Ectodermal cell (in vitro differentiated cells): ENCODE measurements around the gene MAML1.

Experiments used
- H3K27ac ChIP-seq: 2 replicates; pipeline ENCODE4 v1.7.0; 2013; ENCODE audit warnings: mild to moderate bottlenecking, low read depth, low read length; ENCODE audit not compliant: insufficient read depth, poor library complexity, severe bottlenecking
- H3K27me3 ChIP-seq: 2 replicates; pipeline ENCODE4 v1.7.0; 2013; ENCODE audit warnings: mild to moderate bottlenecking, low read length; ENCODE audit not compliant: insufficient read depth, control insufficient read depth, poor library complexity, severe bottlenecking
- H3K36me3 ChIP-seq: one replicate; pipeline ENCODE4 v1.7.0; 2013; ENCODE audit warnings: low read length; ENCODE audit not compliant: control insufficient read depth, insufficient read depth
- H3K4me1 ChIP-seq: one replicate; pipeline ENCODE4 v1.7.0; 2013; ENCODE audit warnings: low read length; ENCODE audit not compliant: control insufficient read depth, insufficient read depth
- H3K4me3 ChIP-seq: 2 replicates; pipeline ENCODE4 v1.7.0; 2013; ENCODE audit warnings: low read depth, low read length, control low read depth; ENCODE audit not compliant: insufficient read depth
- H3K9me3 ChIP-seq: 2 replicates; pipeline ENCODE4 v1.7.0; 2013; ENCODE audit warnings: mild to moderate bottlenecking, low read length, moderate library complexity; ENCODE audit not compliant: control insufficient read depth
- WGBS, 2 experiments: methylation state at CpG; one replicate each; pipeline ENCODE4 v1.1.7; 2013; ENCODE audit warnings: missing lambda C conversion rate in 2 of 2; 5-methylcytosine and 5-hydroxymethylcytosine counted together

MAML1 gene

DNA sequence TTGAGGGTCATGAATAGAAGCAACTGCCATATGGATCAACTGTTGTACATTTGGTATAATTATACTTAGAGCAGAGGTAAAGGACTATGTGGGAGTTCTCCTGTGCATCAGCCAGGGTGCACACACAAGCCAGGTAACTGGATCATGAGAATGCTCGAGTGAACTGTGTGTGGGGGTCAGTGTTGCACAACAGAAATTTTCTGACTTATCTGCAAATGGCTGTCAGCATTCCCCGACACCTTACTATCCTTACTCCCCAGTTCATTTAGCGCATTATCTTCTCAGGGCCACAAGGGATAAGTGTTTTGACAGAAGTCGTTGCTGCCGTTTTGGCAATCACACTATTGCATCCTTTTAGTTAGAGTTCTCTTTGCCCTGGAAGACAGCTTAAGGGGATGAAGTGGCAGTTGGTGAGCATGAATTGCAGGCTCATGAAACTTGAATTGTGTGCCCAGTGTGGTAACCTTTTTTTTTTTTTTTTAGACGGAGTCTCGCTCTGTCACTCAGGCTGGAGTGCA, 32.2 kb upstream of the MAML1 start:
- Histone ChIP-seq H3K27me3 (no peaks in the 10 kb centered on the region), H3K36me3 (peaks cover 22% of the 10 kb centered on the region), H3K27ac (no peak overlapping the region), H3K9me3 (no peaks in the 10 kb centered on the region), H3K4me1 (peaks cover 7% of the 10 kb centered on the region), H3K4me3 (peak overlapping the region; percentile 84)
- 87 to 92% methylated on average over 7 of the region's 7 CpGs for WGBS, 2 experiments

GRCh38 chr5:179716286-179716685, 16.3 kb upstream of the MAML1 start:
- no peaks in the 10 kb centered on the region for H3K4me1 ChIP-seq
- peaks cover 79% of the 10 kb centered on the region for H3K36me3 ChIP-seq
- H3K4me3 ChIP-seq: no peak overlapping the region
- H3K27me3 ChIP-seq: no peaks in the 10 kb centered on the region
- no peaks in the 10 kb centered on the region for H3K9me3 ChIP-seq
- 94 to 96% methylated on average over 1 of the region's 1 CpG for WGBS, 2 experiments
- H3K27ac ChIP-seq: no peak overlapping the region

GRCh38 chr5:179720222-179720621, 12.4 kb upstream of the MAML1 start:
- H3K4me3 ChIP-seq: no peak overlapping the region
- peaks cover 79% of the 10 kb centered on the region for H3K36me3 ChIP-seq
- H3K27ac ChIP-seq: no peak overlapping the region
- no peaks in the 10 kb centered on the region for H3K27me3 ChIP-seq
- H3K9me3 ChIP-seq: no peaks in the 10 kb centered on the region
- H3K4me1 ChIP-seq: no peaks in the 10 kb centered on the region
- WGBS, 2 experiments: 92 to 96% methylated on average over 2 of the region's 2 CpGs

DNA sequence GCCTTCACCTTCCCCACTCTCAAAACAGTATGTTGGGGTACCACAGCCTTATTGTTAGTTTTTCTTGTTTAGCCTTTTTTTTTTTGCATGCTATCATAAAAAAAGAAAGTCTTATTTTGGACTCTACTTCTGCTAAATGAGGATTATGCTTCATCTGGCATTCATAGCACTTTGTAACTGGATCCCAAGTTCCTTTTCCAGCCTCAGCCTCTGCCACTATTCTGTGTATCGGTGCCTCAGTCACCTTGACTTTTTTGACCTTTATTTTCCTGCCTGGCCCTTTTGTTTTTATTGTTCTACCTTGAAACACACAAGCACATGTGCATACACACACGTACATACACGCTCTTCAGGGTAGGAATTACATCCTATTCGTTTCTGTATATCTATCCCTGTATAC, 8.5 kb upstream of the MAML1 start:
- H3K4me1 ChIP-seq: no peaks in the 10 kb centered on the region
- no peaks in the 10 kb centered on the region for H3K9me3 ChIP-seq
- H3K36me3 ChIP-seq: peaks cover 76% of the 10 kb centered on the region
- 95 to 99% methylated on average over 3 to 4 of the region's 4 CpGs for WGBS, 2 experiments
- H3K27ac ChIP-seq: no peak overlapping the region
- no peak overlapping the region for H3K4me3 ChIP-seq
- H3K27me3 ChIP-seq: no peaks in the 10 kb centered on the region

GRCh38 chr5:179727106-179727505, 5.5 kb upstream of the MAML1 start:
- Histone ChIP-seq H3K4me1 (no peaks in the 10 kb centered on the region), H3K9me3 (no peaks in the 10 kb centered on the region), H3K4me3 (no peak overlapping the region), H3K27ac (no peak overlapping the region), H3K36me3 (peaks cover 61% of the 10 kb centered on the region), H3K27me3 (no peaks in the 10 kb centered on the region)
- 96% methylated on average over 6 of the region's 6 CpGs for WGBS, 2 experiments

GRCh38 chr5:179729303-179729702, 3.3 kb upstream of the MAML1 start:
- Histone ChIP-seq H3K27me3 (no peaks in the 10 kb centered on the region), H3K9me3 (no peaks in the 10 kb centered on the region), H3K4me1 (no peaks in the 10 kb centered on the region), H3K4me3 (no peak overlapping the region), H3K36me3 (peaks cover 43% of the 10 kb centered on the region), H3K27ac (no peak overlapping the region)
- WGBS, 2 experiments: 62 to 80% methylated on average over 2 to 4 of the region's 4 CpGs

- no peaks in the 10 kb centered on the region for H3K9me3 ChIP-seq
- no peaks in the 10 kb centered on the region for H3K4me1 ChIP-seq
- H3K27me3 ChIP-seq: no peaks in the 10 kb centered on the region
- no CpG with 5 or more reads among the region's 3 CpGs for WGBS, 2 experiments
- H3K36me3 ChIP-seq: peaks cover 39% of the 10 kb centered on the region
- no peak overlapping the region for H3K4me3 ChIP-seq
- no peak overlapping the region for H3K27ac ChIP-seq
Observed at GRCh38 chr5:179729727-179730126, 2.9 kb upstream of the MAML1 start.

- H3K27ac ChIP-seq: no peak overlapping the region
- H3K36me3 ChIP-seq: peaks cover 34% of the 10 kb centered on the region
- WGBS, 2 experiments: 91 to 95% methylated on average over 3 of the region's 3 CpGs
Observed at GRCh38 chr5:179730356-179730755, 2.3 kb upstream of the MAML1 start.

DNA sequence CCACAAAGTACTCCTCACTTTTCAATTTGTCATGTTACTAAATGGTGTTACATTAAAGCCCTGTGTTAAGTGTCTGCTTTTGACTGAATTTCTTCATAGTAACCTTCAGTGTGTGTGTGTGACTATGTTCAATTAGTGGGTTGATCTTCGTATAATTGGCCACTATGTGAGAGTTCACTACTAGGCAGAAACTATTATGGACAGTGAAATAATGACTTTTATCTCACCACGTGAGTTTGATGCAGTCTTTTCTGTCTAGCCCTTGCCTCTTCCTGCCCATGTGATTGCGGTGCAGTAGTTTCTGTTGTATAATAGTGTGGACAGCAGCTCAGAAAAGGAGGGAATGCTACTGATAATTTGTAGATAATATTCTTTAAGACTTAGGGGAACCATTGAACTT, 1.8 kb upstream of the MAML1 start:
- Histone ChIP-seq H3K27me3 (no peaks in the 10 kb centered on the region), H3K27ac (no peak overlapping the region), H3K36me3 (peaks cover 34% of the 10 kb centered on the region), H3K9me3 (no peaks in the 10 kb centered on the region), H3K4me1 (no peaks in the 10 kb centered on the region), H3K4me3 (no peak overlapping the region)
- 91 to 93% methylated on average over 3 of the region's 3 CpGs for WGBS, 2 experiments

More at GRCh38 chr5:179730356-179730755, 2.3 kb upstream of the MAML1 start:
- no peak overlapping the region for H3K4me3 ChIP-seq
- H3K27me3 ChIP-seq: no peaks in the 10 kb centered on the region
- H3K9me3 ChIP-seq: no peaks in the 10 kb centered on the region
- no peaks in the 10 kb centered on the region for H3K4me1 ChIP-seq

- Histone ChIP-seq H3K36me3 (peaks cover 30% of the 10 kb centered on the region), H3K9me3 (no peaks in the 10 kb centered on the region), H3K4me1 (no peaks in the 10 kb centered on the region), H3K4me3 (no peak overlapping the region), H3K27ac (no peak overlapping the region), H3K27me3 (no peaks in the 10 kb centered on the region)
- WGBS, 2 experiments: 81 to 82% methylated on average over 24 of the region's 24 CpGs
Observed at GRCh38 chr5:179731791-179732411, 721 bp upstream of the MAML1 start.
